ENCODE results near the gene DCHS1.

GRCh38 chr11:6604790-6605189 lies 50.8 kb downstream of the DCHS1 start:
- TF ChIP-seq, protein P1, sequence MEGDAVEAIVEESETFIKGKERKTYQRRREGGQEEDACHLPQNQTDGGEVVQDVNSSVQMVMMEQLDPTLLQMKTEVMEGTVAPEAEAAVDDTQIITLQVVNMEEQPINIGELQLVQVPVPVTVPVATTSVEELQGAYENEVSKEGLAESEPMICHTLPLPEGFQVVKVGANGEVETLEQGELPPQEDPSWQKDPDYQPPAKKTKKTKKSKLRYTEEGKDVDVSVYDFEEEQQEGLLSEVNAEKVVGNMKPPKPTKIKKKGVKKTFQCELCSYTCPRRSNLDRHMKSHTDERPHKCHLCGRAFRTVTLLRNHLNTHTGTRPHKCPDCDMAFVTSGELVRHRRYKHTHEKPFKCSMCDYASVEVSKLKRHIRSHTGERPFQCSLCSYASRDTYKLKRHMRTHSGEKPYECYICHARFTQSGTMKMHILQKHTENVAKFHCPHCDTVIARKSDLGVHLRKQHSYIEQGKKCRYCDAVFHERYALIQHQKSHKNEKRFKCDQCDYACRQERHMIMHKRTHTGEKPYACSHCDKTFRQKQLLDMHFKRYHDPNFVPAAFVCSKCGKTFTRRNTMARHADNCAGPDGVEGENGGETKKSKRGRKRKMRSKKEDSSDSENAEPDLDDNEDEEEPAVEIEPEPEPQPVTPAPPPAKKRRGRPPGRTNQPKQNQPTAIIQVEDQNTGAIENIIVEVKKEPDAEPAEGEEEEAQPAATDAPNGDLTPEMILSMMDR (conservative IDR thresholded peaks at IDR 0.05; ENCODE audit: low read length) = no peak
- TF ChIP-seq EZH2phosphoT487 (IDR thresholded peaks at IDR 0.05; ENCODE audit: borderline replicate concordance) = no peak
